ENCODE data around the gene TRAF7. TPM values are rescaled to one million over a fixed set of nuclear protein-coding genes. Genes with fewer than 3 reads are reported as not detected.

The TRAF7 gene
- total and polyA plus RNA-seq, 2 of the 13 experiments (the other 11 are each of a cell fraction or from before 2014, with no cell fraction given): 47.9 to 65.6 TPM

GRCh38 chr16:2149630-2150417, 5.8 kb upstream of the TRAF7 start (continued):
- TF ChIP-seq ZNF646 (CRISPR knock-in tag; IDR thresholded peaks at IDR 0.05) (no peak), SMAD1 (CRISPR knock-in tag; IDR thresholded peaks at IDR 0.05; ENCODE audit: borderline replicate concordance, low read depth) (peak; percentile 64; the same call in 1 of the 2 replicates), GTF2F1 (IDR thresholded peaks at IDR 0.05; ENCODE audit: low read length) (no peak), SP2 (CRISPR knock-in tag; IDR thresholded peaks at IDR 0.05) (no peak), PAF1 (CRISPR knock-in tag; IDR thresholded peaks at IDR 0.05) (peak; percentile 94), IKZF5 (CRISPR knock-in tag; IDR thresholded peaks at IDR 0.05) (no peak), PBX2 (CRISPR knock-in tag; IDR thresholded peaks at IDR 0.05) (no peak), ZNF451 (CRISPR knock-in tag; IDR thresholded peaks at IDR 0.05) (no peak), ZNF432 (CRISPR knock-in tag; IDR thresholded peaks at IDR 0.05; ENCODE audit: borderline replicate concordance) (no peak), TERF1 (CRISPR knock-in tag; IDR thresholded peaks at IDR 0.05) (no peak), RFX3 (CRISPR knock-in tag; IDR thresholded peaks at IDR 0.05) (no peak), ELF1 (CRISPR knock-in tag; IDR thresholded peaks at IDR 0.05) (peak; percentile 69), MEIS1 (CRISPR knock-in tag; IDR thresholded peaks at IDR 0.05; ENCODE audit: borderline replicate concordance) (no peak), ZNF616 (CRISPR knock-in tag; IDR thresholded peaks at IDR 0.05; ENCODE audit: low read depth) (no peak), ZNF512 (CRISPR knock-in tag; IDR thresholded peaks at IDR 0.05) (0 out of 2 replicates have a peak, but pooled peaks have one; percentile 24), ZNF557 (CRISPR knock-in tag; IDR thresholded peaks at IDR 0.05) (0 out of 2 replicates have a peak, but pooled peaks have one; percentile 4), ZSCAN31 (CRISPR knock-in tag; IDR thresholded peaks at IDR 0.05; ENCODE audit: low read depth) (no peak), BRD4 (CRISPR knock-in tag; IDR thresholded peaks at IDR 0.05) (no peak)
